Endothelial cell of umbilical vein (primary cell): ENCODE measurements around the gene HHIP.

ENCODE experiments used
- EZH2 ChIP-seq: IDR thresholded peaks from 2 replicates; pipeline ENCODE4 v1.6.1; 2012; ENCODE audit warnings: borderline replicate concordance, low read depth, mild to moderate bottlenecking, moderate library complexity, low read length, inconsistent platforms; ENCODE audit not compliant: severe bottlenecking
- GATA2 ChIP-seq: IDR thresholded peaks from 2 replicates; pipeline ENCODE4 v1.7.0; 2011; ENCODE audit warnings: low read depth, mild to moderate bottlenecking, moderate library complexity, mixed read lengths, low read length; ENCODE audit not compliant: insufficient read length, insufficient read depth
- MYC ChIP-seq: IDR thresholded peaks from one replicate; pipeline ENCODE4 v1.6.1; 2011; ENCODE audit warnings: mild to moderate bottlenecking, low read depth, low read length
- POLR2A ChIP-seq: IDR thresholded peaks from 2 replicates; pipeline ENCODE4 v1.6.1; 2012; ENCODE audit warnings: low read depth, mild to moderate bottlenecking, control low read depth, low read length
- POLR2AphosphoS5 ChIP-seq: IDR thresholded peaks from 2 replicates; pipeline ENCODE4 v1.6.1; 2012; ENCODE audit warnings: low read depth, mild to moderate bottlenecking, control low read depth, low read length, moderate library complexity; ENCODE audit not compliant: insufficient read depth
- TF ChIP-seq, protein P1 (sequence below), 2 donors: IDR thresholded peaks; 1 replicate in 1 of 2; 2 replicates in 1 of 2; pipeline ENCODE4 v1.5.1; 2011; ENCODE audit warnings: low read length in 2 of 2, mild to moderate bottlenecking in 2 of 2, moderate library complexity in 2 of 2, control low read depth in 1 of 2, inconsistent platforms in 1 of 2, low read depth in 1 of 2; ENCODE audit not compliant: insufficient read depth in 1 of 2; ENCODE audit errors: extremely low read depth in 1 of 2
- TF ChIP-seq, protein P2 (sequence below): IDR thresholded peaks from 2 replicates; pipeline ENCODE4 v1.6.1; 2011; ENCODE audit not compliant: insufficient read depth, insufficient read length

DNA sequence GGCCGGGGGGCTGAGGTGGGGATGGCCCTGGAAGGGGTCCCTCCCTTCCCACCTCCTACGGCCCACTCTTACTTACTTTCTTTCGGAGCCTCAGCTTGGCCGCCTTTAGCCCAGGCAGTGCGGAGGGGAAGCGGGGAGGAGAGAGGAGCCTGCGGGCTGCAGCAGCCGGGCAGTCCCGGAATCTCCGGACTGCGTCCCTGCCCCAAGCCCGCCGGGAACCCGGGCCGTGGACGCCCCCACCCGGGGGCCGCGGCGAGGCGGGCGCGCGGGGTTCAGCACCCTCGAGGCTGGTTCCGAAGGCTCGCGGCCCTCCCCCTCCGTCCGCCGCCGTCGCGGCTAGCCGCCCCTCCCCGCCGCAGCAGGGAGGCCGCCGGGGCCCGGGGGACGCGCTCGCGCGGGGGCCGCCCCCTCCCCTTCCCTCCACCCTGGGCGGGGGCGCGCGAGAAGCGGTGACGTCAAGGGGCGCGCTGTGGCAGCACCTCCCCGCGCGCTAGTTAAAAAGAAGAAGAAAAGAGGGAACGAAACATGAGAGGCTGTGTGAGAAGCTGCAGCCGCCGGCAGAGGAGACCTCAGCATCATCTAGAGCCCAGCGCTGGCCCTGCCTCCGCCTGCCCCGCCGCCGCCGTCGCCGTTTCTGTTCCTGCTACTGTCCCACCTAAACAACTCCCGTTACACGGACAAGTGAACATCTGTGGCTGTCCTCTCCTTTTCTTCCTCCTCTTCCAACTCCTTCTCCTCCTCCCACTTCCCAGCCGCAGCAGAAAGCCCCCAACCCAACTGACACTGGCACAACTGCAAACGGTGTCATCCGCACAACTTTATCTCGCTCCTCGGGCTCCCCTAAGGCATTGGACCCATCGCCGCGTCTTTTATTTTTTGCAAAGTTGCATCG is at the start of gene HHIP:
- TF ChIP-seq, protein P1, sequence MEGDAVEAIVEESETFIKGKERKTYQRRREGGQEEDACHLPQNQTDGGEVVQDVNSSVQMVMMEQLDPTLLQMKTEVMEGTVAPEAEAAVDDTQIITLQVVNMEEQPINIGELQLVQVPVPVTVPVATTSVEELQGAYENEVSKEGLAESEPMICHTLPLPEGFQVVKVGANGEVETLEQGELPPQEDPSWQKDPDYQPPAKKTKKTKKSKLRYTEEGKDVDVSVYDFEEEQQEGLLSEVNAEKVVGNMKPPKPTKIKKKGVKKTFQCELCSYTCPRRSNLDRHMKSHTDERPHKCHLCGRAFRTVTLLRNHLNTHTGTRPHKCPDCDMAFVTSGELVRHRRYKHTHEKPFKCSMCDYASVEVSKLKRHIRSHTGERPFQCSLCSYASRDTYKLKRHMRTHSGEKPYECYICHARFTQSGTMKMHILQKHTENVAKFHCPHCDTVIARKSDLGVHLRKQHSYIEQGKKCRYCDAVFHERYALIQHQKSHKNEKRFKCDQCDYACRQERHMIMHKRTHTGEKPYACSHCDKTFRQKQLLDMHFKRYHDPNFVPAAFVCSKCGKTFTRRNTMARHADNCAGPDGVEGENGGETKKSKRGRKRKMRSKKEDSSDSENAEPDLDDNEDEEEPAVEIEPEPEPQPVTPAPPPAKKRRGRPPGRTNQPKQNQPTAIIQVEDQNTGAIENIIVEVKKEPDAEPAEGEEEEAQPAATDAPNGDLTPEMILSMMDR (IDR thresholded peaks at IDR 0.05; ENCODE audit: extremely low read depth in 1 of 2, insufficient read depth in 1 of 2, low read depth in 1 of 2, low read length in 2 of 2) = no peak
- peak; percentile 98 for TF ChIP-seq POLR2A
- TF ChIP-seq POLR2AphosphoS5 = peak; percentile 98
- no peak for TF ChIP-seq GATA2
- TF ChIP-seq, protein P2, sequence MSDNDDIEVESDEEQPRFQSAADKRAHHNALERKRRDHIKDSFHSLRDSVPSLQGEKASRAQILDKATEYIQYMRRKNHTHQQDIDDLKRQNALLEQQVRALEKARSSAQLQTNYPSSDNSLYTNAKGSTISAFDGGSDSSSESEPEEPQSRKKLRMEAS = no peak
- TF ChIP-seq EZH2 = no peak
- TF ChIP-seq MYC = no peak
